ENCODE data around the gene LCN12.

Gene LCN12

DNA sequence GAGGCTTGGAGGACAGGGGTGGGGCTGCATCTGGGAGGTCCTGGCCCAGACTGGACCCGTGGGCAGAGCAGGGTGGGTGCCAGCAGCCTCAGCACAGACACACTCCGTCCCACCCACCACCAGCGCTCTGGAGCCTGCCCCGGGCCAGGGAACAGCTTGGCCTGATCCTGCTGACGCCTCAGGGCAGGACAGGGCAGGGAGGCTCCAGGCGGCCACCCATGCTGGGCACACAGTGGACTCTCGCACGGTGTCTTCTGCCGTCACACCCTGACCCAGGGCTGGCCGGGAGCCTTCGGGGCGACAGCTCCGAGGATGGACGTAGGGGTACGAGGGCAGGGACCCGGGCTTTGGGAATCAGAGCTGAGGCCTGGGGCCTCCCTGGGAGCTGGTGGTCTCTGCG lies 17.1 kb downstream of the LCN12 start:
- TF ChIP-seq POLR2AphosphoS5 (IDR thresholded peaks at IDR 0.05; ENCODE audit: borderline replicate concordance, low read depth, low read length): no peak
- TF ChIP-seq EZH2 (IDR thresholded peaks at IDR 0.05): no peak
- Histone ChIP-seq H3K9ac (ENCODE audit: insufficient read length) (no peak overlapping the region), H3K27ac (no peak overlapping the region), H3K4me3 (no peak overlapping the region), H3K36me3 (ENCODE audit: insufficient read depth, low read length) (no peaks in the 10 kb centered on the region), H3K9me3 (ENCODE audit: low read depth, low read length) (no peaks in the 10 kb centered on the region)
- no peak for DNase-seq (ENCODE audit: low read depth, low spot score)

DNA sequence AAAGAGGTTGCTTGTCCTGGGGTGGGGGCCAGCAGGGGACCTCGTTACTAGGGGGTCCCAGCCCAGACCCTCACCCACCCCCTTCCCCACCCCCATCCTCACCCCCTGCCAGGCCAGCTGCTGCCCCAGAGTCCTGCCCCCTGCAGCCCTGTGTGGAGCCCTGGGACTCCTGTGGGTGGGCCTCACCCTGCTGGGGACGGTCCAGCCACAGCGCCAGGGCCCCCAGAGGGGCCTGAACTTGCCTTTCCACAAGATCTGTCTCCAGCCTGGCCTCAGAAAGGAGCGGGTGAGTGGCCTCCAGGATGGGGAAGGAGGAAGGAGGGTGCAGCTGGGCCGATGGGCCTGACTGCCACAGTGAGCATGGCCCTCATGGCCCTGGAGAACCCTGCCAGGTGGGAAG lies 17.7 kb downstream of the LCN12 start:
- H3K4me3 ChIP-seq: no peak overlapping the region
- no peak overlapping the region for H3K27ac ChIP-seq
- no peak overlapping the region for H3K9ac ChIP-seq (ENCODE audit: insufficient read length)
- H3K9me3 ChIP-seq (ENCODE audit: low read depth, low read length): no peaks in the 10 kb centered on the region
- DNase-seq (ENCODE audit: low read depth, low spot score): no peak
- TF ChIP-seq POLR2AphosphoS5 (IDR thresholded peaks at IDR 0.05; ENCODE audit: borderline replicate concordance, low read depth, low read length) (no peak), FOXP2 (optimal IDR thresholded peaks at IDR 0.05; ENCODE audit: control extremely low read depth, extremely low read length, insufficient read depth) (no peak)
- no peaks in the 10 kb centered on the region for H3K36me3 ChIP-seq (ENCODE audit: insufficient read depth, low read length)

DNA sequence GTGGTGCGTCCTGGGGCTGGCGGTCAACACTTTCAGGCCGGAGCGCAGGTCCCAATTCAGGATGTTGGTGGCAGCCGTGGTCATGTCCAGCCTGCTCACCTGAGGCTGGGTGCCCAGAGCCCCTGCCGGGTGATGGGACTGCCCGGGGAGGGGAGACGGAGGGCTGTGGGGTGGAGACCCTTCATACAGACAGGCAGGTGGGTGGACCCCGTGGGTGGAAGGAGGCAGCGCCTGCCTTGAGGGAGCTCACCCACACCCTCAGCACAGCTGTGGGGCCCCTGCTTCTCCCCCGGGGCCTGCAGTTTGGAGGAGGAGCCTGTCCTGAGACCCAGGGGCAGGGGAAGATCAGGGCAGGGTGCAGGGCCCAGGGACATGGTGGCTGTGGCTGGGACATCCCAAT lies 18.3 kb downstream of the LCN12 start:
- TF ChIP-seq FOXP2 (optimal IDR thresholded peaks at IDR 0.05; ENCODE audit: control extremely low read depth, extremely low read length, insufficient read depth) (no peak), EZH2 (IDR thresholded peaks at IDR 0.05) (no peak), POLR2AphosphoS5 (IDR thresholded peaks at IDR 0.05; ENCODE audit: borderline replicate concordance, low read depth, low read length) (no peak)
- DNase-seq (ENCODE audit: low read depth, low spot score): no peak
- Histone ChIP-seq H3K4me3 (no peak overlapping the region), H3K27ac (no peak overlapping the region), H3K9ac (ENCODE audit: insufficient read length) (no peak overlapping the region), H3K9me3 (ENCODE audit: low read depth, low read length) (no peaks in the 10 kb centered on the region), H3K36me3 (ENCODE audit: insufficient read depth, low read length) (no peaks in the 10 kb centered on the region)

DNA sequence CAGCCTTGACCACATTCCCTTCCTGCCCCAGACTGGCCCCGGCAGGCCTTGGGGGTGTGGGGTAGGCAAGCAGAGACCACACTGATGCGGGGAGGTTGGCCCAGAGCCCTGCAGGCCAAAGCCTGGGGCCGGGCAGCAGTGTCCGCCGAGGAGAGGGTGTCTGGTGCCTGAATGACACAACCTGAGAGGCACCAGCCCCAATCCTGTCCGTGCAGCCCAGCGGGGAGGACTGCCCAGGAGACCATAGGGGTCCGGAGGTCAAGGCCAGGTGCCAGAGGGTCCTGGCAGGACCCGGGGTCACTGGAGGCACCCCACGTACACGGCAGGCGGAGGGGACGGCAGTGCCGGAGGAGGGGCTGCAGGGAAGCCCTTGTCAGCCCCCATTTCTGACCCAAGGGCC lies 19.7 kb downstream of the LCN12 start:
- DNase-seq (ENCODE audit: low read depth, low spot score): no peak
- TF ChIP-seq EZH2 (IDR thresholded peaks at IDR 0.05) (no peak), FOXP2 (optimal IDR thresholded peaks at IDR 0.05; ENCODE audit: control extremely low read depth, extremely low read length, insufficient read depth) (no peak), POLR2AphosphoS5 (IDR thresholded peaks at IDR 0.05; ENCODE audit: borderline replicate concordance, low read depth, low read length) (no peak)
- Histone ChIP-seq H3K36me3 (ENCODE audit: insufficient read depth, low read length) (no peaks in the 10 kb centered on the region), H3K27ac (no peak overlapping the region), H3K4me3 (no peak overlapping the region), H3K9me3 (ENCODE audit: low read depth, low read length) (no peaks in the 10 kb centered on the region), H3K9ac (ENCODE audit: insufficient read length) (no peak overlapping the region)

DNA sequence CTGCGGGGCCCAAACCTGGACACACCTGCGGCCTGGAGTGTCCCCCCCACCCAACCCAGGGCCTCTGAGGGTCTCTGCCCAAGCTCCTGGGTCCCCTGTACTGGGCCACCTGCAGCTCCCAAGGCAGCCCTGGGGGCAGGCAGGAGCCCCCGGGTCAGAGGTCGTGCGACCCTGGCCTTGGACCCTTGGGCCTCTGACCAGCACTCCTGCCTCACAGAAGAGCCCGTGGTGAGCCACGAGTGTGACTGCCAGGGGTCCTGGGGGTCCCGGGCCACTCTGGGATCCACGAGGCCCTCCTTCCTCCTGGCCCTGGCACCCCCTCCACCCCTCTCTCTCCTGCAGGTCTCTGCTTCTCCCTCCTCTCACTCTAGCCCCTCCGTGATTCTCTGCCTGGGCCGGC lies 20.3 kb downstream of the LCN12 start:
- Histone ChIP-seq H3K9me3 (ENCODE audit: low read depth, low read length) (no peaks in the 10 kb centered on the region), H3K36me3 (ENCODE audit: insufficient read depth, low read length) (no peaks in the 10 kb centered on the region), H3K4me3 (no peak overlapping the region), H3K9ac (ENCODE audit: insufficient read length) (no peak overlapping the region), H3K27ac (no peak overlapping the region)
- no peak for TF ChIP-seq FOXP2 (optimal IDR thresholded peaks at IDR 0.05; ENCODE audit: control extremely low read depth, extremely low read length, insufficient read depth)
- no peak for TF ChIP-seq POLR2AphosphoS5 (IDR thresholded peaks at IDR 0.05; ENCODE audit: borderline replicate concordance, low read depth, low read length)
- no peak for TF ChIP-seq EZH2 (IDR thresholded peaks at IDR 0.05)
- no peak for DNase-seq (ENCODE audit: low read depth, low spot score)

DNA sequence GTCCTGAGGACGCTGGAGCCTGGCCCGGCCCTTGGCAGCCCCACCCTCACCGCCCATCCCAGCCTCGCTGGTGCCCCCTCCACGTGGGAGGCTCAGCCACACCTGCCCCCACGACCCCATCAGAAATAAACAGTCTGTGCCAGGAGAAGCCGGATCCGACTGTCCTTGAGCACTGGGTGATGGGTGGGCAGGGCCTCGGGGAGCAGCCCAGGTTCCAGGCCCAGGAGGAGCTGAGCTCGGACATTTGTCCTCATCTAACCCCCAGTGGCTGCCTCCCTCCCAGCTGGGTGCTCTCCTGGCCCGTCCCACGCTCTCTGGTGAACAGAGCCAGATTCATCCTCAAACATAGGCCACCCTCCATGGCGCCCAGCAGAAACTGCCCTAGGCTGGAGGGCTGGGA lies 20.7 kb downstream of the LCN12 start:
- Histone ChIP-seq H3K9me3 (ENCODE audit: low read depth, low read length) (no peaks in the 10 kb centered on the region), H3K9ac (ENCODE audit: insufficient read length) (no peak overlapping the region), H3K36me3 (ENCODE audit: insufficient read depth, low read length) (no peaks in the 10 kb centered on the region), H3K27ac (no peak overlapping the region), H3K4me3 (no peak overlapping the region)
- no peak for DNase-seq (ENCODE audit: low read depth, low spot score)
- no peak for TF ChIP-seq EZH2 (IDR thresholded peaks at IDR 0.05)
- no peak for TF ChIP-seq FOXP2 (optimal IDR thresholded peaks at IDR 0.05; ENCODE audit: control extremely low read depth, extremely low read length, insufficient read depth)
- TF ChIP-seq POLR2AphosphoS5 (IDR thresholded peaks at IDR 0.05; ENCODE audit: borderline replicate concordance, low read depth, low read length): no peak

DNA sequence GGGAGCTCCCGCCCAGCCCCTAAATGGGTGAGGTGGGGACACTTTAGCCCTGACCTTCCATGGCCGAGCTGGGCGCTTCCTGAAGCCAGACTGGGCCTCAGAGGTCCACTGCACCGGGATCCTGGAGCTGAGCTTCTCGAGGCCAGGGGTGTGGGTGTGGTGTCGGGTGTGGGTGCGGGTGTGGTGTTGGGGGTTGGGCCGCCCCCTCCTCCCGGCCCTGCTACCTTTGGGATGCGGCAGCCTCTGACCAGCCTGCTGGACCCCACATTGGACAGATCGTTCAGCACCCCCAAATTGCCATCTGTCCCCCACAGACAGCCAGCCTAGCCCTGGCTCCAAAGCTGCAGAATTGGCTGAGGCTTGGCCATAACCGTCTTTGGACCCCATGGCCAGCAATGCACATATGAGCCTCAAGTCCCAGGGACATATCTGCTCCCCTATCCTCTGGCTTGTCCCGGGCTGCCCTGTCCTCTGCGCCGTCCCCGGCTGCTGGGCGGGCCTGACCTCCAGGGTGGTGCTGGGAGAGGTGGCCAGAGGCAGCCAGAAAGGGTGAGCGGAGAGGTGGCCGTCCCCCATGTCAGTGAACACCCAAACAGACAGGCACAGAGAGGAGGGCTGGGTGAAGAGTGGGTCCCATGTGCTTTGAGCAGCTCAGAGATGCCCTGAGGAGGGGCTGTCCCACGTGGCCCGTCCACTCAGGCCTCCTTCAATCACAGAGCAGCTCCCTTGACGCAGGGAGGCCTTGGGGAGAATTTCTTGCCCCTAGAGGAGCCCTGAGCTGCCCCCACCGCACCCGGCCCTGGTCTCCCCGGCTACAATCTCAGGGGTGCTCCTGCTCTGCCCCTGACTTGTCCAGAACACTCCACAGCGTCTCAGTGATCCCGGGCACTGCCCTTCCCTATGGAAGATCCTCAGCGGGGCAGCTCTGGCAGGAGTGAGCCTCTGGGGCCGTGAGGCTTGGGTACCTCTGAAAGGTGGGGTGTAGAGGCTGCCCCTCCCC lies 21.8 kb downstream of the LCN12 start:
- Histone ChIP-seq H3K9me3 (ENCODE audit: low read depth, low read length) (no peaks in the 10 kb centered on the region), H3K27ac (no peak overlapping the region), H3K4me3 (no peak overlapping the region), H3K9ac (ENCODE audit: insufficient read length) (no peak overlapping the region), H3K36me3 (ENCODE audit: insufficient read depth, low read length) (no peaks in the 10 kb centered on the region)
- DNase-seq (ENCODE audit: low read depth, low spot score): no peak
- TF ChIP-seq POLR2AphosphoS5 (IDR thresholded peaks at IDR 0.05; ENCODE audit: borderline replicate concordance, low read depth, low read length): no peak
- no peak for TF ChIP-seq EZH2 (IDR thresholded peaks at IDR 0.05)
- TF ChIP-seq FOXP2 (optimal IDR thresholded peaks at IDR 0.05; ENCODE audit: control extremely low read depth, extremely low read length, insufficient read depth): no peak

DNA sequence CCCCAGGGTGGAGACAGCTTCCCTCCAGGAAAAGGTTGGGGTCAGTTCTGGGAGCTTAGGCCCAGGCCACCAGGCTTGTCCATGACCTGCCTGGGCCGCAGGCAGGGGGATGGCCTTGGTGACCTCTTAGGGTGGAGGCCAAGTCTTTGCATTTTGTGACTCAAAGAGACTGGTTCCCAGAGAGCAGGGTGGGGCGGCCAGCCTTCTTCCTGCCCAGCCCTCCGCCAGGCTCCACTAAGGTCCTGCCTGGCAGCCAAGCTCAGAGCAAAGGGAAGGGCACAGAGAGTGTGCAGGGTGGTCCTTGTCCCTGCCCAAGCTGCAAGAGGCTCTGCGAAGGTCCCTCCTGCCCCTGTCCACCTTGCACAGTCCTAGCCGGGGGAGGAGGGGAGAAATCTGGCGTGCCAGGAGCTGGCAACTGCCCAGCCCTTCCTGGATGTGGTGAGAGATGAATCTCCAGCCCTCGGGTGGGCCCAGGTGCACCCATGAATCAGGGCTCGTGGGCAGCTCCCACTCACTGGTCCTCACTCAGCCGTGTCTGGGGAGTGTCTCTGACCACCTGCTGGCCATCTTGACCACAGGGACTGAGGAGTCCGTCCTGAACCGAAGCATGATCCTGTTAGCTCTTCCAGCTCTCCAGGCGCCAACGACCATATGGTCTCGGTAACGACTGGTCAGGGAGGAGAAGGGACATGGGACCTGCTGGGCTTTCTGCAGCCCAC lies 22.9 kb downstream of the LCN12 start:
- no peak overlapping the region for H3K9ac ChIP-seq (ENCODE audit: insufficient read length)
- no peak for DNase-seq (ENCODE audit: low read depth, low spot score)
- no peak overlapping the region for H3K4me3 ChIP-seq
- no peaks in the 10 kb centered on the region for H3K36me3 ChIP-seq (ENCODE audit: insufficient read depth, low read length)
- H3K9me3 ChIP-seq (ENCODE audit: low read depth, low read length): no peaks in the 10 kb centered on the region
- no peak overlapping the region for H3K27ac ChIP-seq
- TF ChIP-seq POLR2AphosphoS5 (IDR thresholded peaks at IDR 0.05; ENCODE audit: borderline replicate concordance, low read depth, low read length): no peak
- no peak for TF ChIP-seq FOXP2 (optimal IDR thresholded peaks at IDR 0.05; ENCODE audit: control extremely low read depth, extremely low read length, insufficient read depth)
- TF ChIP-seq EZH2 (IDR thresholded peaks at IDR 0.05): no peak

Data from SK-N-MC (cell line).